Renal cortex interstitium (tissue), 11 donors: ENCODE measurements around the gene GRM7. TPM values are rescaled to one million over a fixed set of nuclear protein-coding genes. Genes with fewer than 3 reads are reported as not detected.

Experiments used
- DNase-seq, 11 donors: peaks; one replicate each; pipeline ENCODE4 v3.0.0-alpha.2; 2013; ENCODE audit warnings: low read depth in 9 of 11, low spot score in 4 of 11; ENCODE audit errors: extremely low read depth in 1 of 11
- polyA plus RNA-seq, 3 donors: library from polyadenylated mRNA; unstranded; fragments of 120-200 nt; gene quantifications; one replicate each; pipeline ENCODE4 v1.2.1, GENCODE V29; 2013; ENCODE audit not compliant: insufficient read length in 3 of 3

The GRM7 gene
- polyA plus RNA-seq, 3 donors, result 1.4 to 2.3 (median 2.0) TPM

- no peak for DNase-seq
Observed at GRCh38 chr3:7086417-7086816, 225.5 kb downstream of the GRM7 start.

GRCh38 chr3:7095116-7095515, 234.2 kb downstream of the GRM7 start:
- DNase-seq, result peak in 6 of 11 donors; percentile 2 to 37 (median 10)

GRCh38 chr3:7100136-7100535, 239.2 kb downstream of the GRM7 start:
- DNase-seq, result no peak

- DNase-seq, result no peak
Observed at GRCh38 chr3:7106635-7107034, 245.7 kb downstream of the GRM7 start.

GRCh38 chr3:7112523-7113056, 251.7 kb downstream of the GRM7 start:
- no peak for DNase-seq

GRCh38 chr3:7144697-7145308, 283.9 kb downstream of the GRM7 start:
- DNase-seq, result no peak

- DNase-seq, result no peak
Observed at GRCh38 chr3:7146529-7146928, 285.6 kb downstream of the GRM7 start.

- DNase-seq, result no peak
Observed at GRCh38 chr3:7158516-7158915, 297.6 kb downstream of the GRM7 start.

GRCh38 chr3:7160689-7161088, 299.8 kb downstream of the GRM7 start:
- no peak for DNase-seq

- DNase-seq, result no peak
Observed at GRCh38 chr3:7166460-7166859, 305.5 kb downstream of the GRM7 start.

- DNase-seq, result no peak
Observed at GRCh38 chr3:7171493-7171892, 310.6 kb downstream of the GRM7 start.

GRCh38 chr3:7172996-7173395, 312.1 kb downstream of the GRM7 start:
- no peak for DNase-seq

- DNase-seq, result no peak
Observed at GRCh38 chr3:7188551-7188950, 327.6 kb downstream of the GRM7 start.

- no peak for DNase-seq
Observed at GRCh38 chr3:7190095-7190494, 329.2 kb downstream of the GRM7 start.

- DNase-seq, result no peak
Observed at GRCh38 chr3:7193269-7193668, 332.4 kb downstream of the GRM7 start.

GRCh38 chr3:7194071-7194835, 333.3 kb downstream of the GRM7 start:
- DNase-seq, result no peak

- no peak for DNase-seq
Observed at GRCh38 chr3:7195934-7196333, 335.0 kb downstream of the GRM7 start.

GRCh38 chr3:7201784-7202183, 340.9 kb downstream of the GRM7 start:
- DNase-seq, result no peak

- no peak for DNase-seq
Observed at GRCh38 chr3:7203969-7204847, 343.3 kb downstream of the GRM7 start.

GRCh38 chr3:7204848-7205156, 343.9 kb downstream of the GRM7 start:
- peak in 1 of 11 donors; percentile 20 for DNase-seq
